HL-60 (cell line): ENCODE results near the gene COL18A1.

Experiments used
- GABPA ChIP-seq: IDR thresholded peaks from 2 replicates; pipeline ENCODE4 v1.6.1; 2012; ENCODE audit warnings: low read depth
- POLR2AphosphoS5 ChIP-seq: IDR thresholded peaks from 2 replicates; pipeline ENCODE4 v1.6.1; 2012; ENCODE audit warnings: low read depth
- REST ChIP-seq: IDR thresholded peaks from 2 replicates; pipeline ENCODE4 v1.6.1; 2012; ENCODE audit warnings: low read depth; ENCODE audit not compliant: insufficient replicate concordance
- TF ChIP-seq, protein P1 (sequence below): IDR thresholded peaks from one replicate; pipeline ENCODE4 v1.5.1; 2011; ENCODE audit warnings: low read length, control low read depth, inconsistent platforms; ENCODE audit not compliant: insufficient read depth

DNA sequence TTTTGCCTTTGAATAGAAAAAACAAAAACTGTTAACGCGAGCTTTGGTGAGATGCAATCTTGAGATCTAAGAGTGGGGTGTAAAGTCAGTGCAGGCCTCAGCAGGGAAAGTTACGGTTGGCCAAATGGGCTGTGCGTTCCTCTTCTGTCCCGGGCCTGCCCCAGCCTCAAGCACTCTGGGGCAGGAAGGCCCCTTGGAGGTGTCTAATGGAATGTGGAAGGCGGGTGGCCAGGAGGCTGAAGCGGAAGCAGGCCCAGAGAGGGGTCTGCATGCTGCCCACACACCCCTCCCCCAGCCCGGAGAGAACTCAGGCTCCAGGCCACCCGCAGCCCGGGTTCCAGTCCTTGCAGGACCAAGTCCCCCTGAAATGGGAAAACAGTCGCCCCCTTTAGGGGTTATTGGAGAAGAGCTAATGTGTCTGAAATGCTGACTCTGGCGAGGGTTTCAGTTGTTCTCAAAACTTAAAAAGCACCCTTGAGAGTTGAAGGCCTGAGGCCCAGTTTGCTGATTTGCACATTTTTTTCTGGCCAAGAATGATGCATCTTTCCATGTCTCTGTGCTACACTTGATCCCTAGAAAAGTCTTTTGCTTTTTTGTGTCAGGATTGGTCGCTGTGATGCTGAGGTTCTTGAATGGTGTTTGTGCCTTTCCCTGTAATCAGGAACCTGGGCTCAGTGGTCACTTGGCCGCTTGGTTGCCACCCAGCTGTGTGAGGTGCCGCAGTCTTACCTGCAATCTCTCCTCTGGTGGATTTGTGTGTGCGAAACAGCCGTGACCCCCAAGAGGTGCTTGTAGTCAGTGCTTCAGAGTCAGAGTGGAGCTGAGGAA is 2.0 kb downstream of the COL18A1 start:
- TF ChIP-seq, protein P1, sequence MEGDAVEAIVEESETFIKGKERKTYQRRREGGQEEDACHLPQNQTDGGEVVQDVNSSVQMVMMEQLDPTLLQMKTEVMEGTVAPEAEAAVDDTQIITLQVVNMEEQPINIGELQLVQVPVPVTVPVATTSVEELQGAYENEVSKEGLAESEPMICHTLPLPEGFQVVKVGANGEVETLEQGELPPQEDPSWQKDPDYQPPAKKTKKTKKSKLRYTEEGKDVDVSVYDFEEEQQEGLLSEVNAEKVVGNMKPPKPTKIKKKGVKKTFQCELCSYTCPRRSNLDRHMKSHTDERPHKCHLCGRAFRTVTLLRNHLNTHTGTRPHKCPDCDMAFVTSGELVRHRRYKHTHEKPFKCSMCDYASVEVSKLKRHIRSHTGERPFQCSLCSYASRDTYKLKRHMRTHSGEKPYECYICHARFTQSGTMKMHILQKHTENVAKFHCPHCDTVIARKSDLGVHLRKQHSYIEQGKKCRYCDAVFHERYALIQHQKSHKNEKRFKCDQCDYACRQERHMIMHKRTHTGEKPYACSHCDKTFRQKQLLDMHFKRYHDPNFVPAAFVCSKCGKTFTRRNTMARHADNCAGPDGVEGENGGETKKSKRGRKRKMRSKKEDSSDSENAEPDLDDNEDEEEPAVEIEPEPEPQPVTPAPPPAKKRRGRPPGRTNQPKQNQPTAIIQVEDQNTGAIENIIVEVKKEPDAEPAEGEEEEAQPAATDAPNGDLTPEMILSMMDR, result no peak
- no peak for TF ChIP-seq REST
- TF ChIP-seq POLR2AphosphoS5, result no peak
- TF ChIP-seq GABPA, result no peak
